Esophagus (tissue), 2 donors: ENCODE measurements around the gene ZNF174. TPM values are rescaled to one million over a fixed set of nuclear protein-coding genes. Genes with fewer than 3 reads are reported as not detected.
A peak's percentile ranks its signal among the peaks of the same experiment; 100 is the strongest.

Source experiments
- H3K27ac ChIP-seq, 2 donors: one replicate each; pipeline ENCODE4 v1.5.1; 2013; ENCODE audit warnings: low read depth in 2 of 2, mild to moderate bottlenecking in 2 of 2, inconsistent platforms in 1 of 2, low read length in 1 of 2, moderate library complexity in 1 of 2
- H3K27me3 ChIP-seq, 2 donors: one replicate each; pipeline ENCODE4 v1.6.1; 2013; ENCODE audit warnings: low read length in 2 of 2, control low read depth in 1 of 2, mild to moderate bottlenecking in 1 of 2; ENCODE audit not compliant: insufficient read depth in 2 of 2, control insufficient read depth in 1 of 2
- H3K36me3 ChIP-seq, 2 donors: one replicate each; pipeline ENCODE4 v1.6.1; 2013; ENCODE audit warnings: low read length in 1 of 2; ENCODE audit not compliant: control insufficient read depth in 2 of 2, insufficient read depth in 2 of 2
- H3K4me1 ChIP-seq, 2 donors: one replicate each; pipeline ENCODE4 v1.6.1; 2013; ENCODE audit warnings: low read length in 1 of 2; ENCODE audit not compliant: control insufficient read depth in 2 of 2, insufficient read depth in 2 of 2
- H3K4me3 ChIP-seq, 2 donors: one replicate each; pipeline ENCODE4 v1.5.1; 2013; ENCODE audit warnings: low read length in 2 of 2, mild to moderate bottlenecking in 2 of 2, low read depth in 1 of 2, moderate library complexity in 1 of 2
- H3K9me3 ChIP-seq, 2 donors: one replicate each; pipeline ENCODE4 v1.6.1; 2013; ENCODE audit warnings: mild to moderate bottlenecking in 2 of 2, low read depth in 1 of 2, low read length in 1 of 2, moderate library complexity in 1 of 2; ENCODE audit not compliant: control insufficient read depth in 2 of 2, insufficient read depth in 1 of 2
- WGBS, 2 donors: extraction: QIAGEN DNeasy Blood & Tissue Kit; methylation state at CpG; one replicate each; pipeline ENCODE4 v1.1.7; 2013; 5-methylcytosine and 5-hydroxymethylcytosine counted together
- polyA plus RNA-seq, 2 donors: library from polyadenylated mRNA; stranded (reverse); fragments of 200-250 nt; gene quantifications; one replicate each; pipeline ENCODE4 v1.2.3, GENCODE V29; 2013
- donor health status: healthy with polysubstance abuse.
- donor health status: Bipolar disorder and iron deficiency.

The ZNF174 gene
- polyA plus RNA-seq, 2 donors, result 2.9 to 4.7 TPM

GRCh38 chr16:3377917-3378316 is 23.1 kb upstream of the ZNF174 start:
- Histone ChIP-seq H3K36me3 (peaks cover 5 to 7% of the 10 kb centered on the region in 2 donors), H3K27me3 (no peaks in the 10 kb centered on the region), H3K4me1 (no peaks in the 10 kb centered on the region), H3K4me3 (no peak overlapping the region), H3K9me3 (peaks cover 19 to 43% of the 10 kb centered on the region in 2 donors), H3K27ac (no peak overlapping the region)

- Histone ChIP-seq H3K27me3 (no peaks in the 10 kb centered on the region), H3K4me3 (no peak overlapping the region), H3K27ac (no peak overlapping the region), H3K9me3 (peaks cover 34 to 54% of the 10 kb centered on the region in 2 donors), H3K36me3 (peaks cover 22 to 28% of the 10 kb centered on the region in 2 donors), H3K4me1 (no peaks in the 10 kb centered on the region)
- WGBS, 2 donors, result 99 to 100% methylated on average over 10 of the region's 10 CpGs
Observed at GRCh38 chr16:3383045-3383448, 18.0 kb upstream of the ZNF174 start.

GRCh38 chr16:3388325-3388724 is 12.7 kb upstream of the ZNF174 start:
- H3K36me3 ChIP-seq, result peaks cover 29 to 46% of the 10 kb centered on the region in 2 donors
- WGBS, 2 donors, result 97% methylated on average over 6 of the region's 6 CpGs
- H3K9me3 ChIP-seq, result peaks cover 28 to 48% of the 10 kb centered on the region in 2 donors
- no peak overlapping the region for H3K4me3 ChIP-seq
- no peaks in the 10 kb centered on the region for H3K27me3 ChIP-seq
- no peak overlapping the region for H3K27ac ChIP-seq
- H3K4me1 ChIP-seq, result no peaks in the 10 kb centered on the region

GRCh38 chr16:3389663-3390338 is 11.2 kb upstream of the ZNF174 start:
- Histone ChIP-seq H3K9me3 (peaks cover 29 to 45% of the 10 kb centered on the region in 2 donors), H3K36me3 (peaks cover 21 to 41% of the 10 kb centered on the region in 2 donors), H3K27ac (no peak overlapping the region), H3K4me3 (no peak overlapping the region), H3K4me1 (no peaks in the 10 kb centered on the region), H3K27me3 (no peaks in the 10 kb centered on the region)
- WGBS, 2 donors, result 97 to 98% methylated on average over 9 of the region's 9 CpGs

GRCh38 chr16:3400446-3400778 is 603 bp upstream of the ZNF174 start:
- no peaks in the 10 kb centered on the region for H3K27me3 ChIP-seq
- 1% methylated on average over 18 of the region's 18 CpGs for WGBS, 2 donors
- H3K4me1 ChIP-seq, result peaks cover 2% of the 10 kb centered on the region in 2 donors
- peaks cover 0 to 17% of the 10 kb centered on the region in 2 donors for H3K9me3 ChIP-seq
- H3K27ac ChIP-seq, result peak overlapping the region; percentile 89 to 93
- peaks cover 12 to 22% of the 10 kb centered on the region in 2 donors for H3K36me3 ChIP-seq
- H3K4me3 ChIP-seq, result peak overlapping the region; percentile 79 to 84

GRCh38 chr16:3401719-3402397 is 843 bp downstream of the ZNF174 start:
- peak overlapping the region; percentile 79 to 85 for H3K4me3 ChIP-seq
- peaks cover 12 to 24% of the 10 kb centered on the region in 2 donors for H3K36me3 ChIP-seq
- peaks cover 2% of the 10 kb centered on the region in 2 donors for H3K4me1 ChIP-seq
- 35 to 36% methylated on average over 17 of the region's 17 CpGs for WGBS, 2 donors
- H3K9me3 ChIP-seq, result peaks cover 0 to 18% of the 10 kb centered on the region in 2 donors
- no peaks in the 10 kb centered on the region for H3K27me3 ChIP-seq
- H3K27ac ChIP-seq, result peak overlapping the region; percentile 83 to 85

- Histone ChIP-seq H3K36me3 (peaks cover 17% of the 10 kb centered on the region in 2 donors), H3K4me1 (no peaks in the 10 kb centered on the region), H3K4me3 (no peak overlapping the region), H3K27ac (no peak overlapping the region), H3K9me3 (peaks cover 28 to 51% of the 10 kb centered on the region in 2 donors), H3K27me3 (no peaks in the 10 kb centered on the region)
- WGBS, 2 donors, result 96 to 97% methylated on average over 12 of the region's 12 CpGs
Observed at GRCh38 chr16:3408561-3409197, 7.7 kb downstream of the ZNF174 start.

- Histone ChIP-seq H3K27me3 (no peaks in the 10 kb centered on the region), H3K4me3 (no peak overlapping the region), H3K36me3 (peaks cover 2 to 3% of the 10 kb centered on the region in 2 donors), H3K4me1 (no peaks in the 10 kb centered on the region), H3K9me3 (peaks cover 25 to 40% of the 10 kb centered on the region in 2 donors), H3K27ac (no peak overlapping the region)
- 52% methylated on average over 27 to 29 of the region's 29 CpGs for WGBS, 2 donors
Observed at GRCh38 chr16:3413730-3414379, 12.8 kb downstream of the ZNF174 start.

- no peaks in the 10 kb centered on the region for H3K27me3 ChIP-seq
- peak overlapping the region; percentile 25 to 37 for H3K4me3 ChIP-seq
- H3K27ac ChIP-seq, result peak overlapping the region in 1 of 2 donors; percentile 60
- 51 to 69% methylated on average over 26 of the region's 26 CpGs for WGBS, 2 donors
- peaks cover 0 to 3% of the 10 kb centered on the region in 2 donors for H3K4me1 ChIP-seq
- H3K9me3 ChIP-seq, result peaks cover 6 to 7% of the 10 kb centered on the region in 2 donors
- peaks cover 0 to 7% of the 10 kb centered on the region in 2 donors for H3K36me3 ChIP-seq
Observed at GRCh38 chr16:3431779-3432219, 30.8 kb downstream of the ZNF174 start.
